Panc1 (cell line): ENCODE results near the gene ZRANB3. TPM values are rescaled to one million over a fixed set of nuclear protein-coding genes. Genes with fewer than 3 reads are reported as not detected.

ENCODE experiments used
- ATAC-seq: fragments of 200-7000 bp; cut with Tn5 transposase; 2 replicates; pipeline ENCODE4 v1.9.1; 2020; ENCODE audit warnings: mild to moderate bottlenecking, moderate library complexity
- BruUV-seq: library from RNA; stranded (reverse); fragments of 400-500 nt; replicated peaks from 2 replicates; lab custom pipeline; 2021; lab: Mats Ljungman, UMichigan
- CTCF ChIA-PET: fragments of 300-600 bp; sonication (Branson Sonifier 250); formaldehyde crosslinking; loops from one replicate; lab custom pipeline; 2022; ENCODE audit warnings: antibody characterized with exemption; lab: Charles Lee
- POLR2A ChIA-PET: fragments of 300-600 bp; sonication (Branson Sonifier 250); formaldehyde crosslinking; loops from one replicate; lab custom pipeline; 2022; ENCODE audit warnings: antibody characterized with exemption; lab: Charles Lee
- DNase-seq: peaks from one replicate; pipeline ENCODE4 v3.0.0-alpha.2; 2010; ENCODE audit warnings: low read depth, low spot score
- H3K27ac ChIP-seq: 2 replicates; pipeline ENCODE4 v1.5.1; 2011; ENCODE audit warnings: mild to moderate bottlenecking, low read length, inconsistent platforms
- H3K27me3 ChIP-seq: fragments of 200-500 bp; sonication (Bioruptor generic); 2 replicates; pipeline ENCODE4 v1.6.0; 2014; ENCODE audit warnings: low read length, inconsistent platforms; ENCODE audit not compliant: control insufficient read depth, insufficient read depth
- H3K36me3 ChIP-seq: fragments of 200-500 bp; sonication (Bioruptor generic); 2 replicates; pipeline ENCODE4 v1.5.1; 2014; ENCODE audit warnings: inconsistent platforms, mild to moderate bottlenecking, low read length, moderate library complexity; ENCODE audit not compliant: control insufficient read depth, insufficient read depth
- H3K4me1 ChIP-seq: 2 replicates; pipeline ENCODE4 v1.5.1; 2011; ENCODE audit warnings: inconsistent platforms, mild to moderate bottlenecking, low read length, moderate library complexity; ENCODE audit not compliant: control insufficient read depth, insufficient read depth
- H3K4me3 ChIP-seq, 2 experiments: 2 replicates each; pipeline ENCODE4 v1.5.1; 2011 to 2012; ENCODE audit warnings: low read depth in 2 of 2, low read length in 2 of 2, mild to moderate bottlenecking in 2 of 2, inconsistent platforms in 1 of 2, moderate library complexity in 1 of 2
- H3K9me3 ChIP-seq: fragments of 200-500 bp; sonication (Bioruptor generic); 2 replicates; pipeline ENCODE4 v1.5.1; 2014; ENCODE audit warnings: low read depth, mild to moderate bottlenecking, inconsistent platforms, low read length, moderate library complexity; ENCODE audit not compliant: control insufficient read depth, insufficient read depth
- CTCF ChIP-seq: fragments of 450-650 bp; IDR thresholded peaks from 2 replicates; pipeline ENCODE4 v1.5.1; 2017; ENCODE audit warnings: mild to moderate bottlenecking
- POLR2AphosphoS5 ChIP-seq: IDR thresholded peaks from 2 replicates; pipeline ENCODE4 v1.6.1; 2012; ENCODE audit warnings: mild to moderate bottlenecking, low read depth, low read length, moderate library complexity
- REST ChIP-seq, 2 experiments: IDR thresholded peaks; 2 replicates each; pipeline ENCODE4 v1.6.1; 2011 to 2012; ENCODE audit warnings: low read depth in 2 of 2, control low read depth in 1 of 2, low read length in 1 of 2, mild to moderate bottlenecking in 1 of 2, moderate library complexity in 1 of 2; ENCODE audit not compliant: insufficient read depth in 1 of 2
- SIN3A ChIP-seq: IDR thresholded peaks from 2 replicates; pipeline ENCODE4 v1.6.1; 2012; ENCODE audit warnings: low read depth, mild to moderate bottlenecking, low read length, moderate library complexity, borderline replicate concordance; ENCODE audit not compliant: insufficient read depth
- TCF7L2 ChIP-seq: IDR thresholded peaks from 2 replicates; pipeline ENCODE4 v1.6.1; 2011; ENCODE audit warnings: mild to moderate bottlenecking, low read depth, low read length, inconsistent platforms
- in situ Hi-C: cut with HindIII; loops from 2 replicates; pipeline ENCODE4 v1.10.0; 2016; ENCODE audit warnings: low sequenced_read_pairs, low pct_unique_long_range_greater_than_20kb
- intact Hi-C: fragments of 100-400 bp; cut with micrococcal nuclease; formaldehyde crosslinking; loops from one replicate; pipeline ENCODE4 v1.10.0; 2022; ENCODE audit not compliant: unreplicated experiment
- total RNA-seq: library from RNA; stranded (reverse); gene quantifications from one replicate; pipeline ENCODE4 v1.2.1, GENCODE V29; 2021; ENCODE audit not compliant: unreplicated experiment

Gene ZRANB3
- total RNA-seq, 1 experiment from 2014 or later = 11.7 TPM

GRCh38 chr2:135494917-135495316, 36.1 kb downstream of the ZRANB3 start:
- intact Hi-C loops = no loop called here
- ATAC-seq (no peak), DNase-seq (no peak)
- in situ Hi-C loops = no loop called here
- no TSS peak for BruUV-seq
- Histone ChIP-seq H3K9me3 (peaks cover 10% of the 10 kb centered on the region), H3K4me3 (no peak overlapping the region), H3K36me3 (no peaks in the 10 kb centered on the region), H3K4me1 (no peaks in the 10 kb centered on the region), H3K27ac (no peak overlapping the region), H3K27me3 (no peaks in the 10 kb centered on the region)
- ChIA-PET POLR2A (no interaction called here), CTCF (no interaction called here)
- TF ChIP-seq REST (IDR thresholded peaks at IDR 0.05; ENCODE audit: insufficient read depth in 1 of 2, low read depth in 2 of 2, low read length in 1 of 2) (no peak), POLR2AphosphoS5 (no peak), TCF7L2 (no peak), SIN3A (no peak), CTCF (no peak)

- TF ChIP-seq REST (IDR thresholded peaks at IDR 0.05; ENCODE audit: insufficient read depth in 1 of 2, low read depth in 2 of 2, low read length in 1 of 2) (no peak), CTCF (no peak), SIN3A (no peak), POLR2AphosphoS5 (no peak), TCF7L2 (no peak)
- ATAC-seq = no peak
- intact Hi-C loops = no loop called here
- POLR2A ChIA-PET = no interaction called here
- Histone ChIP-seq H3K9me3 (peaks cover 8% of the 10 kb centered on the region), H3K4me1 (no peaks in the 10 kb centered on the region), H3K4me3 (no peak overlapping the region), H3K36me3 (no peaks in the 10 kb centered on the region), H3K27ac (no peak overlapping the region), H3K27me3 (no peaks in the 10 kb centered on the region)
- DNase-seq = no peak
- BruUV-seq = no TSS peak
- CTCF ChIA-PET = no interaction called here
- in situ Hi-C loops = no loop called here
Observed at GRCh38 chr2:135494503-135494902, 36.5 kb downstream of the ZRANB3 start.
